Activated naive CD4-positive, alpha-beta T cell treated with anti-CD3 and anti-CD28 coated beads, Interleukin-2, amount 50 U/mL, for 24 hours (primary cell): ENCODE results near the gene CD52.
"Not testable (repeated sequence)": the region's sequence is repeated elsewhere in the genome, so short reads cannot be mapped to it uniquely, and the experiment has no call there.

Experiments
- H3K27ac Mint-ChIP-seq: one replicate; pipeline ENCODE4 v1.8.0; 2021; ENCODE audit warnings: mild to moderate bottlenecking, mixed read lengths
- H3K27me3 Mint-ChIP-seq: one replicate; pipeline ENCODE4 v1.8.0; 2021; ENCODE audit warnings: mixed read lengths
- H3K36me3 Mint-ChIP-seq: one replicate; pipeline ENCODE4 v1.8.0; 2021; ENCODE audit warnings: mixed read lengths
- H3K4me1 Mint-ChIP-seq: one replicate; pipeline ENCODE4 v1.8.0; 2021; ENCODE audit warnings: mixed read lengths
- H3K4me3 Mint-ChIP-seq: one replicate; pipeline ENCODE4 v1.8.0; 2021; ENCODE audit warnings: mild to moderate bottlenecking, mixed read lengths
- H3K9me3 Mint-ChIP-seq: one replicate; pipeline ENCODE4 v1.8.0; 2021; ENCODE audit warnings: mixed read lengths

CD52 gene

GRCh38 chr1:26306290-26307229 lies 11.2 kb upstream of the CD52 start, which contains the start of gene UBXN11:
TSS of gene UBXN11 (minus strand) at chr1:26306636. CDS start at chr1:26302883, 3,753 bp downstream.
- Mint-ChIP-seq H3K27ac (peak within 1 kb of the TSS; percentile 98), H3K4me3 (peak within 1 kb of the TSS; percentile 100), H3K9me3 (no peaks in the 10 kb centered on the region), H3K4me1 (peaks cover 34% of the 10 kb centered on the region), H3K27me3 (no peaks in the 10 kb centered on the region), H3K36me3 (no peaks in the 10 kb centered on the region)

DNA sequence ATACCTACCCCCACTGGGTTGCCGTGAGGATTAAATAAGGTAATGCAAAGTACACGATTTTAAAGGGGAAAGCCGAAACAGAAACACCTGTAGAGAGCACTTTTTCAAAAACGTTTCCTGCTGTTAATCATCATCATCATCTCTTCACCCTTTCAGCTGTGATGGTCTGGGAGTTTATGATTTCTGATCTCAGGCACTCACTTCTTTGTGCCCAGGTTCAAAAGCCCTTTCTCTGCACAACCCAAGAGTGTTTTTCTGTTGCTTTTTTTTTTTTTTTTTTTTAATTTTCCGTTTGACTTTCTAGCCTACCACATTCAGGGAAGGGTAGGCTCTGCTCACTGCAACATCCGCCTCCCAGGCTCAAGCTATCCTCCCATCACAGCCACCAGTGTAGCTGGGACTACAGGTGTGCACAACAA lies 10.4 kb upstream of the CD52 start:
- Mint-ChIP-seq H3K4me1 (peaks cover 40% of the 10 kb centered on the region), H3K27ac (peak overlapping the region; percentile 98), H3K27me3 (no peaks in the 10 kb centered on the region), H3K9me3 (no peaks in the 10 kb centered on the region), H3K36me3 (no peaks in the 10 kb centered on the region), H3K4me3 (peak overlapping the region; percentile 100)

- not testable (repeated sequence) for H3K9me3 Mint-ChIP-seq, H3K27me3 Mint-ChIP-seq, H3K36me3 Mint-ChIP-seq
- peak overlapping the region; percentile 94 for H3K27ac Mint-ChIP-seq
- peaks cover 44% of the 10 kb centered on the region for H3K4me1 Mint-ChIP-seq
- peak overlapping the region; percentile 100 for H3K4me3 Mint-ChIP-seq
Measured at GRCh38 chr1:26307966-26308899, 9.5 kb upstream of the CD52 start.

GRCh38 chr1:26314501-26314900 lies 3.3 kb upstream of the CD52 start:
- H3K4me1 Mint-ChIP-seq, result peaks cover 60% of the 10 kb centered on the region
- H3K9me3 Mint-ChIP-seq, result no peaks in the 10 kb centered on the region
- H3K27me3 Mint-ChIP-seq, result no peaks in the 10 kb centered on the region
- H3K36me3 Mint-ChIP-seq, result no peaks in the 10 kb centered on the region
- no peak overlapping the region for H3K4me3 Mint-ChIP-seq
- H3K27ac Mint-ChIP-seq, result peak overlapping the region; percentile 62

- H3K4me3 Mint-ChIP-seq, result no peak overlapping the region
- H3K9me3 Mint-ChIP-seq, result no peaks in the 10 kb centered on the region
- no peaks in the 10 kb centered on the region for H3K36me3 Mint-ChIP-seq
- peak overlapping the region; percentile 94 for H3K27ac Mint-ChIP-seq
- no peaks in the 10 kb centered on the region for H3K27me3 Mint-ChIP-seq
- peaks cover 74% of the 10 kb centered on the region for H3K4me1 Mint-ChIP-seq
Measured at GRCh38 chr1:26315874-26316850, 1.6 kb upstream of the CD52 start.

DNA sequence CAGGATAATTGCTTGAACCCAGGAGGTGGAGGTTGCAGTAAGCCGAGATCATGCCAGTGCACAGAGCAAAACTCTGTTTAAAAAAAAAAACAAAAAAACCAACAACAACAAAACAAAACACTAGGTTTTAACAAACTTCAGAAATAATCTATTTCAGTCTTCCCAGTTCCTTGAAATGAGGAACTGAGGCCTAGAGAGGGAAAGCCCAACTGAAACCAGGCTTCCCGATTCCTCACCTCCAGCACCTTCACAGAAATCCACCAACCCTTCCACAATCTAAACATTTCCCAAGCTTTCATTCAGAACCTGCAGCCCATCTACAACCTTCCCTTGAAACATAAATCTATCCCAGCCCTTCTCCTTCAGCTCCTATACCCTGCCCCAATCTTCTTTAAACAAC lies 612 bp upstream of the CD52 start:
- Mint-ChIP-seq H3K4me1 (peaks cover 77% of the 10 kb centered on the region), H3K36me3 (peaks cover 5% of the 10 kb centered on the region), H3K27ac (peak overlapping the region; percentile 84), H3K27me3 (no peaks in the 10 kb centered on the region), H3K9me3 (no peaks in the 10 kb centered on the region), H3K4me3 (peak overlapping the region; percentile 92)

GRCh38 chr1:26318338-26319064 lies 743 bp downstream of the CD52 start:
- Mint-ChIP-seq H3K4me3 (peak overlapping the region; percentile 92), H3K4me1 (peaks cover 83% of the 10 kb centered on the region), H3K27ac (peak overlapping the region; percentile 84), H3K36me3 (peaks cover 6% of the 10 kb centered on the region), H3K9me3 (no peaks in the 10 kb centered on the region), H3K27me3 (no peaks in the 10 kb centered on the region)

DNA sequence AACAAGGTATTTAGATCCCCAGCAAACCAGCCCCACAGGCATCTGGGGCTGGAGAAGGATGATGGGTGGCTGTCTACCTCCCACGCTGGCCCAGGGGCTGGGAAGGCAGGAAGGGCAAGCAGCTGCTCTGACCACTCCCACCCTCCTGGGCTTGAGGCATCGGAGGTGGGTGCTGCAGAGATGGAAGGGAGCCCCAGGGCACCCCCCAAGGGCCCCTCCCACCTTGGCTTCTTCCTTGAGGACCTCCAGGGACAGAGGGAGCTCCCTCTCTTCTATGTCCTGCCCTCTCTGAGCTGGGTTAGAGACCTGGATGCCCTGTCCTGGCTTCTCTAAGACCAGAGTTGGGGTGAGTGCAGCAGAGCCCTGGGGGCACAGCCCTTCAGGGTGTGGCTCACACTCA lies 3.1 kb downstream of the CD52 start:
- Mint-ChIP-seq H3K9me3 (no peaks in the 10 kb centered on the region), H3K36me3 (peaks cover 6% of the 10 kb centered on the region), H3K27me3 (no peaks in the 10 kb centered on the region), H3K4me1 (peaks cover 71% of the 10 kb centered on the region), H3K27ac (peak overlapping the region; percentile 99), H3K4me3 (peak overlapping the region; percentile 86)

- Mint-ChIP-seq H3K27me3 (no peaks in the 10 kb centered on the region), H3K4me1 (peaks cover 66% of the 10 kb centered on the region), H3K9me3 (no peaks in the 10 kb centered on the region), H3K36me3 (peaks cover 6% of the 10 kb centered on the region), H3K4me3 (peak overlapping the region; percentile 86), H3K27ac (peak overlapping the region; percentile 99)
Measured at GRCh38 chr1:26321315-26322041, 3.7 kb downstream of the CD52 start.

DNA sequence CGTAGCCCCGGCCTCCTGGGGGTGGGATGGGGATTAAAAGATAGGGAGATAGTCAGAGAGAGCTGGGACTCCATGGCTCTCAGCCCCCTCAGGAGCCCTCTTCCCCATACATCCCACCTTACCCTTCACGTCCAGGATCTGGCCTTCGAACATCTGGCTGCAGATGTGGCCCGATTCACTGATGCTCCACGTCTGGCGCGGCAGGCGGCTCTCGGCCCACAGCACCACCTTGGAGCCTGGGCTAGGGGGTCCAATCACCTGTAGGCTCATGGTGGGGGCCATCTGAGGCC lies 4.2 kb downstream of the CD52 start:
- Mint-ChIP-seq H3K27ac (peak overlapping the region; percentile 99), H3K9me3 (no peaks in the 10 kb centered on the region), H3K4me3 (no peak overlapping the region), H3K4me1 (peaks cover 60% of the 10 kb centered on the region), H3K36me3 (peaks cover 6% of the 10 kb centered on the region), H3K27me3 (no peaks in the 10 kb centered on the region)

- Mint-ChIP-seq H3K4me3 (no peak overlapping the region), H3K27ac (peak overlapping the region; percentile 43), H3K36me3 (peaks cover 6% of the 10 kb centered on the region), H3K4me1 (peaks cover 49% of the 10 kb centered on the region), H3K27me3 (no peaks in the 10 kb centered on the region), H3K9me3 (no peaks in the 10 kb centered on the region)
Measured at GRCh38 chr1:26323382-26323781, 5.6 kb downstream of the CD52 start.

DNA sequence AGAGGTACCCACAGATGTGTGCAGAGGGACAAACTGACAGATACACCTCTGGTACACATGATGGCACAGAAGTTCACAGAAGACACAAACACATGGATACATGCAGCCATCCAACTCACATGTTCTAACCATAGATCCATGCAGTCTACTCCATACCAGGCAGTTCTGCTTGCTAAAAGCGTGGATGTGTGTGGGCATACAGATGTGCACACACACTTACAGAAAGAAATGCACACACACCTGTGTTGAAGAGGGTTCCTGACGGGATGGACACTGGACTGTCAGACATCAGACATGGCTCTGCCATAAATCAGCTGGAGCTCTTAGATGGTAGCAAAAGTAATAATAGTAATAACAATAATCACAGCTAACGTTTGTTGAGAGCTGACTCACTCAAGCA lies 6.8 kb downstream of the CD52 start:
- Mint-ChIP-seq H3K36me3 (peaks cover 6% of the 10 kb centered on the region), H3K4me3 (no peak overlapping the region), H3K9me3 (no peaks in the 10 kb centered on the region), H3K27me3 (no peaks in the 10 kb centered on the region), H3K27ac (peak overlapping the region; percentile 15), H3K4me1 (peaks cover 45% of the 10 kb centered on the region)

DNA sequence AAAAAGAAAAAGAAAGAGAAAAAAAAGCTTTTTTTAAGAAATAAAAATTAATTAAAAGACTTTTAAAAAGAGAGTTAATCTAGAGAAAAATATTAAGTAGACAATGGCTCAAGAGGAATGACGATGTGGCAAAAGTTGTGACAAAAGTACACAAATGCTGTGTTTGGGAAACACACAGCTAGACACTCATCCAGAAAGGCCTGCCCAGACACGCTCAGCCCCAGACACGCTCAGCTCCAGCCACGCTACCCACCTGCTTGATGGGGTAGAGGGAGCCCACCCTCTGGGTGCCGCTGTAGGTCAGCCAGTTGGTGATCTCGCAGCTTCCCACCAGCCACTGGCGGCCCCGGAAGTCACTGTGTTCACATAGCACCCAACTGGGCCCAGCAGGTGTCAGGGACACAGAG lies 10.2 kb downstream of the CD52 start:
- H3K36me3 Mint-ChIP-seq, result no peaks in the 10 kb centered on the region
- no peaks in the 10 kb centered on the region for H3K27me3 Mint-ChIP-seq
- H3K27ac Mint-ChIP-seq, result no peak overlapping the region
- H3K9me3 Mint-ChIP-seq, result no peaks in the 10 kb centered on the region
- H3K4me3 Mint-ChIP-seq, result no peak overlapping the region
- peaks cover 13% of the 10 kb centered on the region for H3K4me1 Mint-ChIP-seq

- Mint-ChIP-seq H3K27ac (no peak overlapping the region), H3K4me3 (no peak overlapping the region), H3K27me3 (no peaks in the 10 kb centered on the region), H3K9me3 (no peaks in the 10 kb centered on the region), H3K36me3 (no peaks in the 10 kb centered on the region), H3K4me1 (peaks cover 7% of the 10 kb centered on the region)
Measured at GRCh38 chr1:26328597-26328996, 10.8 kb downstream of the CD52 start.
